ENCODE results near the gene QRFPR. TPM values are rescaled to one million over a fixed set of nuclear protein-coding genes. Genes with fewer than 3 reads are reported as not detected.
"Not testable (repeated sequence)": the region's sequence is repeated elsewhere in the genome, so short reads cannot be mapped to it uniquely, and the experiment has no call there.

The QRFPR gene
- 1 to 10 TPM in 3 of 4 donors, under 1 TPM in 1; 0.90 to 1.8 (median 1.8) TPM for polyA plus RNA-seq (ENCODE audit: insufficient read length in 4 of 4)

DNA sequence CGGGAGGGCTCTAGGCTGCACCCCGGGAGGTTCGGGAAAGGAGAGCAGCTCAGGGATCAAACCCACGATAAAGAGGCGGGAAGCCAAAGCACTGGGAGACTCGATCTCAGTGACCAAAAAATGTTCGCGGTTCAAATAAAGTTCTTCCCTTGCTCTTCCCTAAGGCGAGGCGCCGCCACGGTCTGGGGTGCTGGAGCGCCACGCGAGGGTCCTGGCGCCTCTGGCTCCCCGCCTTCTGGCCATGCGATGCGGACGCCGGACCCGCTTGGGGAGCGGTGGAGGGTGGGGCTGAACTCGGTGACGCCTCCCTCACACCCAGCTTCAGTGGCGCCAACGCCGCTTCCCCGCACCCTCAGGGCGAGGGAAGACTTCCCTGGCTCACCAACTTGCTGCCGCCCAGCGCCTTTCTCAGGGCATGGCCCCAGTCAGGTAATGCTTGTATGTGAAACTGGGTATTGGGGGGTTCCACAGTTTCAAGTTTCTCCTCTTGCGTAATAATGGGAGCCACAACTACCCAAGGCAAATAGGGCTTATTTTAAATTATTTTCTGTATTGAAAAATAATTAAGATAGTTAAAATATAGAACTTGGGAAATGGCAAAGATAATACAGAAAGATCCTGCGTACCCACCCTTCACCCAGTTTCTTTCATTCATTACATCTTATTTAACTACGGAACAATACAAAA, at the start of gene QRFPR:
Gene QRFPR, minus strand, starts transcription at position 243 of the 687 bp plus-strand sequence. CDS start 371 bp downstream, outside the sequence.
- DNase-seq (ENCODE audit: low read depth in 4 of 4, low spot score in 2 of 4) = no peak

DNA sequence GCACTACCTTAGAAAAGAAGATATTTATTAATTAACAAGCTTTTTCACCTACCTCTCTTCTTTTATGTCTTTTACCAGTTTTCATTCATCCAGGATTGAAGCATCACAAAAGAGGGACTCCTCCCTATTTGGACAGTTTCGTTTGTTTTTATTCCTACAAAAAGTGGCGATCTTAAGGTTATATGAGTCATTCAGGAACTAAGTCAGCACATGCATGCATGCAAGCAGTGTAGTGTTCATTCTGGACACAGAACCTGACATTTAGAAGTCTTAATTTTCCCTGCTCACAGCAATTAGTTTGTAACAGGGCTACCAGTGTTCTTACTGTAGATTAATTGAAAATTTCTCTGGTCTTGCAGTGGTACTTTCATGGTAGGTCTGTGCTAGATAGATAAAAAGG, 47.9 kb upstream of the QRFPR start:
- no peak for DNase-seq (ENCODE audit: low read depth in 4 of 4, low spot score in 2 of 4)

DNA sequence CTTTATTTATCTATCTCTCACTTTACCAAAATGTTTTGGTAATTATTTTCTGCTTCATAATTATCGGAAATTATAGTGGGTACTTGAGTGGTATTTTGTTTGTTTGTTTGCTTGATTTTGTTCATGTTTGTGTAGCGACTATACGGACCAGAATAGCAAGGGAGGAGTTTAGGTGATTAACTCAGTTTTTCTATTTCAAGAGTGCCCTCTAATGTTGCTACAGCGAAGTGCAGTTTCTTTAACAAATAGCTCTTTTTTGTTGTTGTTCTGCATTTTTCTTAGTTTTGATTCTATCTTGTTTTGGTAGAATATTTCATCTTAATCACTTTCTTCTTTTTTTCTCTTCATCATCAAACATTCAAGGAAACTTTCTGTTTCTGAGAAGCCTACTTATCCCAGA, 40.8 kb upstream of the QRFPR start:
- DNase-seq (ENCODE audit: low read depth in 4 of 4, low spot score in 2 of 4) = no peak

DNA sequence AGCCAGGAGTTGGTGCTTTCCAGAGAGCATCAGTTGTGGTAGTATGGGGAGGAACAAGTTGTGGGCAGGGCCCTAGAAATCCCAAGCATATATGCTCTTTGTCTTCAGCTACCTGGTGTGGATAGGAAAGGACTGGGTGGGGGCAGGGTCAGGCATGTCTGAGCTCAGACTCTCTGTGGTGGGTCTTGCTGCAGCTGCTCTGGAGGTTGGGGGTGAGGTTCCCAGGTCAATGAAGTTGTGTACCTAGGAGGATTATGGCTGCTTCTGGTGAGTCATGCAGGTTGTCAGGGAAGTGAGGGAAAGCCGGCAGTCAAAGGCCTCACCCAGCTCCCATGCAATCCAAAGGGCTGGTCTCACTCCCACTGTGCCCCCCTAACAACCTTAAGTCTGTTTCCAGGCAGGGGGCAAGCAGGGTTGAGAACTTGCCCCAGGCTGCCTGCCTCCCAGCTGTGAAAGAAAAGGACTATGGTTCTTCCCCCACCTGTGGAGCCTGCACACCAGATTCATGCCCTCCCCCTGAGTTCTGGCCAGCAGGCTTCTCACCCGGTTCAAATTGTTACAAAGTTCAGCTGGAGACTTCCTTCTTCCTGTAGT, 30.4 kb upstream of the QRFPR start:
- DNase-seq (ENCODE audit: low read depth in 4 of 4, low spot score in 2 of 4) = no peak

DNA sequence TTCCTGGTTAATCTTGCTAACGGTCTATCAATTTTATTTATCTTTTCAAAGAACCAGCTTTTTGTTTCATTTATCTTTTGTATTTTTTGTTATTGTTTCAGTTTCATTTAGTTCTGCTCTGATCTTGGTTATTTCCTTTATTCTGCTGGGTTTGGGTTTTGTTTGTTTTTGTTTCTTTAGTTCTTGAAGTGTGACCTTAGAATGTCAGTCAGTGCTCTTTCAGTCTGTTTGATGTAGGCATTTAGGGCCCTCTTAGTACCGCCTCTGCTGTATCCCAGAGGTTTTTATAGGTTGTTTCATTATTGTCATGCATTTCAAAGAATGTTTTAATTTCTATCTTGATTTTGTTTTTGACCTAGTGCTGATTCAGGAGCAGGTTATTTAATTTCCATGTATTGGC, 27.7 kb upstream of the QRFPR start:
- DNase-seq (ENCODE audit: low read depth in 4 of 4, low spot score in 2 of 4) = not testable (repeated sequence)

DNA sequence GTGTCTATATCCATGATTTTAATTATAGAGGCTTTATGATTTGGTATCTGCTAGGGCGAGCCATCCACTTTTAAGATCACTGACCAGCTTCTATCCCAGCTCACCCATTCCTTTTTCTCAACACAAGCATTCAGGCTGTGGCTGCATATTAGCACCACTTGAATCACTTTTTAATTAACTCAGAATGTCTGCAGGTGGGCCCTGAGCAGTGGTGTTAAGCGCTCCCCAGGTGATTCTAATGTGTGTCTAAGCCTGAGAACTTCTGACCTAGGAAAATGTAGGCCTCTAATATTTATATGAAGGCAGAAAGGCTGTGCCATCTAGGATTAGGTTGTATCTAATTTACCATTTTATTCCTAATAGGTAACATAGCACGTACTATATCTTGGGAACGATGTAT, 19.8 kb upstream of the QRFPR start:
- DNase-seq (ENCODE audit: low read depth in 4 of 4, low spot score in 2 of 4) = no peak

DNA sequence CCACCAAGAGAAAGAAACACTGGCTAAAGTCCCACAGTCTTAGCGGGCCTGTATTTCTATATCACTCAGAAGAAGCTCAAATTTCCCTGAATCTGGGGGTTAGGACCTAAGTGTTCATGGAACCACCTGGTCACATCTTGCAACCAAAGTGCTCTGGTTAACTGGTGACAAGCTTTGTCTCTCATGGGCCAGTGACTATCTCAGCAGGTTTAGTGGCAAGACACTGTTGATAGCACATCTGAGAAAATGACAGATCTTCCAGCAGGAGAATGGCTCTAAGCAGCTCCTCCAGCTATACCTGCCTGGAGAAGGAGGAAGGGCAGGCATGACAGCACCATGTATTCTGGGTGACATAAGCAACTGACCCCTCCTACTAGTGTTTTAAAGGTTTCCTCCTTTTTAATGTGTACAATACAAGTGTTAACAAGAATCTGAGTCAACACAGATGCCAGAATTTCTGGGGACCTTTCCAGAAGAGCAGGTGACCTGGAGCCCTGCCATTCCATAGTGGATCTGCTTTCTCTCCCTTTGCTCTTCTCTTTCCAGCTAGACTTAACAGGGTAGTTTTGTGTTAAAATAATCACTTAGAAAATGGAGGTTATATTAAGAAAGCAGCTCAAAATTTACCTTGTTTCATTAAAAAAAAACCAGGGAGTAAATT, 17.3 kb upstream of the QRFPR start:
- no peak for DNase-seq (ENCODE audit: low read depth in 4 of 4, low spot score in 2 of 4)

DNA sequence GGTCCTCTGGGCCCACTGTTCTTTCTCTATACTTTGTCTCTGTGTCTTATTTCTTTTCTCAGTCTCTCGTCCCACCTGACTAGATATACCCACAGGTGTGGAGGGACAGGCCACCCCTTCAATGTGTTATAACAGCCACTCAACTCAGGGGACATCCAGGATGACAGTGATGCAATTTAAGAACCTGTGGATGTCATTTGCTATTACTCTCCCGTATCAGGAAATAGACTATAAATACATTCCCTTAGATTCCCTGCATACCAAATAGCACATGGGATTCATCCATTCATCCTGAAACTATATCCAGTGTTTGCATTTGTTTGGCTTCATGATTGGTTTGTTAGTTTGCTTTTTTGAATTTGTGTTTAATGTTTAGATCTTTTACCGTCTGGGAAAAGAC, 16.6 kb upstream of the QRFPR start:
- no peak for DNase-seq (ENCODE audit: low read depth in 4 of 4, low spot score in 2 of 4)

DNA sequence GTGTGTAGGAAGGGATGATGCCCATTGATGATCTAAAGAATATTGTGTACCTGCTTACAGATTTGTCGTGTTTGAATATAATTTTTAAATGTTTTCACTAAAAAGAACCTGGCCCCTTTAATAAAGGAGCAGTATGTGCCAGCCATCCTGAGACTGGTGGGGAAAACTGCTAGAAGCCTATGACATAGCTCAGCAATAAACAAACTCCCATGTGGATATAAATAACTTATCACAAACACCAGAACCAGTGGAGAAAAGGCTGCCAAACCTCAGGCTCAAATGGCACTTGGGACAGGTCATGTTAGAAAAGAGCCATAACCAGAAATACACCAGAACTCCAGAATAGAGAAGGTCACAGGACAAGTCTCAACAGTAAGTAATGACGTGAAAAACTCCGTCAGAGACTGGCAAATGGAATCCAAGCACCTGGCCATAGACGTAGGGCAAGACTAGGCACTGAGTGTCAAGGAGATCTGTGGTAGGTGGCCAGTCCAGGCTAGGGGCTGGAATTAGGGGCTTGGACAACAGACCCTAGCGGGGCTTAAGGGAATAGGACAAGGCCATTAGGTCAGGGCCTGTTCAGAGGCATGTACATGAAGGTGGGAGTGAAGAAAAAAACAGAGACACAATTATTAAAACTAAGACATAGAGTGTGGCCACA, 11.7 kb upstream of the QRFPR start:
- DNase-seq (ENCODE audit: low read depth in 4 of 4, low spot score in 2 of 4) = no peak

DNA sequence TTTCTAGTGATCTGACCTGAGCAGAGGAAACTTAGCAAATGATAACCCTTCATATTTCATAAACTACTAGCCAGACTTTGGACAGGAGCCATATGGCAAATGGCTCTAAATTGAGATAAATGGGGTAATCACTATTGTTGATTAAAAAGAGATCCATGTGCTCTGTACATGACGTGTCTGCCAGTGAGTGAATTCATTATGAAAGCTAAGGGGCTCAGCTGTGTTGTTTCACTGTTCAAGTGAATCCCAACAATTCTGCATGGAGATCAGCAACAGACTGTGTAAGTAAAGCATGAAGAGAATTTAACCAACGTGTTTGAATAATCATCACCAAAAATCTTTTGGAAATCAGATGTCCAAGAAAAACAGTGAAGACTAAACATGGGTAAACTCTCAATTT, 9.5 kb upstream of the QRFPR start:
- DNase-seq (ENCODE audit: low read depth in 4 of 4, low spot score in 2 of 4) = no peak

DNA sequence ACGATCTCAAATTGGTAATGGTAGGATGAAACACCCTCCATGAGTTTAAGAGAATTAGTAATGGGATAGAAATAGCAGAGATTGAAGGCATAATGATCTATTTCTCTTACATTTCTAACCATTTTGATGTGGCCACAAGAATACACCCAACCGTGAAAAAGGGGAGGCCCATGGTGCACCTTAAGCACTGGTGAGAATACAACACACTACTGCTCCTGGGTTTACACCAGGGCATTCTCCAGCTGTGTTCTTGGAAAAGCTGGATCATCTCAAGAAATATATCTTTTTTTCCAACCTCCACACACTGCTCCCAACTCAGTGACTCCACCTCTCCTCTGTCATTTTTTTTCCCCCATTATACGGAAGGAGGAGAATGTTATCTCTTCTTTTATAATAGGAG, 1.5 kb downstream of the QRFPR start:
- DNase-seq (ENCODE audit: low read depth in 4 of 4, low spot score in 2 of 4) = no peak

DNA sequence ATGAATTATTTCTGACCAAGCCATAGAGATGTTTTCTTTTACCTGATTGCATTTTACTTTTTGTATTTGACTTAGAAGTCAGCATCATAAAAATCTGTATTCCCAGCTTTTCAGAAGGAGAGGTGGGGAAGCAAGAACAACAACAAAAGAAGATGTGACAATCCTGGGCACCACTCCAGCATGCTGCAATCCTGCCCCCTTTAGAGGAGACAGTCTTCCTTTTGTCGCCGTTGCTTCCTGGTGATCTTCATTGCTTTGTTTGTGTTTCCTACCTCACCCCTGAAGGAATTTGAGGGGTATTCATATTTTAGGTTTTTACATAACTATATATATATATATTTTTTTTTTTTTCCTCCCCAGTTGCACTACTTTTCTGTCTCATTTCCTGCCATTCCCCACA, 3.7 kb downstream of the QRFPR start:
- no peak for DNase-seq (ENCODE audit: low read depth in 4 of 4, low spot score in 2 of 4)

DNA sequence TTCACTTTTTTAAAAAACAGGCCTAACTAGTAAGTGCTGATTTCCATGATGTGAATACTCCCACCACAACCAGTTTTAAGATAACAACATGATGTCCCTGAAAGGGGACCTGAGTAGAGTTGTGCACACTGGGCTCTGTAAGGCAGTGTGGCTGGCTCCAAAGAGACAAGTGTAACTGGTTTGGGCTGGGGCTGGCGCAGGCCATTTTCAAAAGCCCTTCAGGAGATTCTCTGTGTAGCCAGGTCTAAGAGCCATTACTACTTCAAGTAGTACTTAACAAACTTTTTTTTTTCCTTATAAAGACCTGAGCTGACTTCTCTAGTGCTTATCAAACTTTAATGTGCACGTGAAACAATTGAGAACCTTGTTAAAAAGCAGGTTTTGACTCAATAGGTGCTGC, 4.3 kb downstream of the QRFPR start:
- DNase-seq (ENCODE audit: low read depth in 4 of 4, low spot score in 2 of 4) = no peak

DNA sequence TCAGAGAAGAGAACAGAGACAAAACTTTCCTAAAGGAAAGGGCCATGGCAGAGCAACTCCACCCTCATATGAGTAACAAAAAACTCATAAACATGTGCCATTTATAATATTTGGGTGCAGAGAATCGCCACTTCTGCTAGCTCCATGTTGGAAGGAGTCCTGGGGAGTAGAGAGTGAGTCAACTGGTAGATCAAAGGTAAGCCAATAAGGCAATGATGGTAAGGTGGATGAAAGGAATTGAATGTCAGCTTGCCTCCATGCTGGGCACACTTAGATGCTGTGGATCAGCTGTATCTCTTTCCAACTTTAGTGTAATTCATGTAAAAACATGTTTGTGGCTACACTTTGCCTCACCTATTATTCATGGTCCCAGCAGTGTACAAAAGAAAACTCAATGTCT, 4.7 kb downstream of the QRFPR start:
- DNase-seq (ENCODE audit: low read depth in 4 of 4, low spot score in 2 of 4) = no peak

DNA sequence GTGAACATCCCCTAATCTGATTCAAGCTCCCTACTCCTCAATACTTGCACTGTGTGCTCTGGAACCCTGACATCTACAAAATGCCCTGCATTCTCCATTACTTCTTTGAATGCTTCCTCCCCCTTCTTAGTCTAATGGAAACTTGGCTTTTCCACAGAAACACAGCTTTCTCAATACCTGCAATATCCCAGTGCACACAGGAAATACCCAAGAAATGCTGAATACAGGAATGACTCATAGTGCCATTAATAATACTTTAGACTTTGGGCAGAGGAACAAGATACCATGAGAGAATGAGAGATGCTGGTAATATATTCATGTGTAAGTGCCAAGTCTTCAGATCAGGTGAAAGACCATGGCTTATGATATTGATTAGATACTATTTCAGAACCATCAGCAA, 5.6 kb downstream of the QRFPR start:
- no peak for DNase-seq (ENCODE audit: low read depth in 4 of 4, low spot score in 2 of 4)

DNA sequence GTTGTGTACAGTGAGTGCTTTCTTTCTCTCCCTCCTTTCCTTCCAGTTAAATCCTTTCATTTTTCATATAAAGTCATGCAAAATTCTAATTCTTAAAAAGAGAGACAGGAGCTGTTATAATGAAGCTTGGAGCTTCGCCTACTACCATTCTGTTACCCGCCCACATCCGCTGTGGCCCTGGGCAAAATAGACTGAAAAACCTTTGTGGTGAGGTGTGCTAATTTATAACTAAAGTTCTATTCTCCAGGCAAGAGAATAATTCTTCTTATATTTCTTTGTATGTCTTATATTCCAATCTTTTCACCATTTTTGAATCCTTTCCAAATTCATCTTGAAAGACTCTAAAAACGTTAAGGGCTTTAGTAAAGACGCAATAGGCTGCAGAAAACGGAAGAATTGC, 7.0 kb downstream of the QRFPR start:
- no peak for DNase-seq (ENCODE audit: low read depth in 4 of 4, low spot score in 2 of 4)

DNA sequence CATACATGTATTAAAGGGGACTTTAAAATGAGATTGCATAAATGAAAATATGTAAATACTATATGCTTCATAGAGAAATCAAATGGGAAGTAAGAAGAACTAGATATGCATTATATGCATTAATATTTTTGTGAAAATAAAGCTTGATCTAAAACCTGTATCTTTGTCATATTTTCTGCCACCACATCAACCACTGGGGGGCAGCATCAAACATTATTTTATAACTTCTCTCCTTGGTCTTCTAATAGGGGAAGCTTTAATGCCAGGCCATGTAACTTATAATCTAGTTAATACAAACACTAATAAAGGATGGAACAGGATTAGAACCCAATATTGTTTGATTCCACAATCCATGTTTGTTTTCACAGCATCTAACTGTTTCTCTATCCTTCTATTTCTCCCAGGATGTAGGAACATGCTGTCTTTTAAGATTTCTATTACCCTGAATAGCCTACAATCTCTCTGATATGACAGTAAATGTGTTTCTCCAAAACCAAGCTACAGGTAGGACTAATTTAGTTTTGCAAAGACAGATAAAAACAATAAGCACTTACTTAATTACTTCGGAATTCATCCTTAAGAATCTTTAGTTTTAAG, 10.0 kb downstream of the QRFPR start:
- no peak for DNase-seq (ENCODE audit: low read depth in 4 of 4, low spot score in 2 of 4)

DNA sequence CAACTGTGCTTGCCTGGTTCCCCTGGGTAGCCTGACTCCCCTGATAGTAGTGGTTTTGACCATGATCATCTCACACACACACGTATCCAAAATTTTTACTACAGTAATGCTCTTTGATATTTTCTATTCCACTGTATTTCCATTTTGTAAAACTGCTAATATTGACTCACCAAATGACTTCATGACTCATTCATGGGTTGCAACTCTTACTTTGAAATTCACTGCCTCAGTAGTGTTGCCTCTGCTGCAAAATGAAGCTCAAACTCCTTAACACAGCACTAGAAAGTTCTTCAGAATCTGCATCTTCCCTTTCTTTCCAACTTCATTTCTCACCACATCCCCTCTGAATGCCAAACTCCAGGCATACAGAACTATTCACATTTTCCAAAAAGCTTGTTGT, 20.3 kb downstream of the QRFPR start:
- no peak for DNase-seq (ENCODE audit: low read depth in 4 of 4, low spot score in 2 of 4)

DNA sequence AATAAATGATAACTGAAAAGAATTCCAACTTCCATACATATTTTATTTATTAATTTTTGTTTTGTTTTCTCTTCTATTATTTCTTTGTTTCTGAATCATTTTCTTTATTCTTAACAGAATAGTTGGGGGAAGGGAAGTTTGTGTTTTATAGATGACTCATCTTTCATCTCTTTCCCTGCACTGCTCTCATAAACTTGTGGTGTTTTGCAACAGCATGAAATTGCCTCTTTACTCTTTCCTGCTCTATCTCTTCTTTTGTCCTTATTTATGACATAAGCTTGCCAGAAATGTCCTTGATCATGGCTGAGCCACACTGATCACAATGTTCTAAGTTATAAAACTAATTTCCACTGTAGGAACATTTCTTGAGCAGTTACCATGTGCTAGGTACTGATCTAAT, 22.3 kb downstream of the QRFPR start:
- DNase-seq (ENCODE audit: low read depth in 4 of 4, low spot score in 2 of 4) = no peak

DNA sequence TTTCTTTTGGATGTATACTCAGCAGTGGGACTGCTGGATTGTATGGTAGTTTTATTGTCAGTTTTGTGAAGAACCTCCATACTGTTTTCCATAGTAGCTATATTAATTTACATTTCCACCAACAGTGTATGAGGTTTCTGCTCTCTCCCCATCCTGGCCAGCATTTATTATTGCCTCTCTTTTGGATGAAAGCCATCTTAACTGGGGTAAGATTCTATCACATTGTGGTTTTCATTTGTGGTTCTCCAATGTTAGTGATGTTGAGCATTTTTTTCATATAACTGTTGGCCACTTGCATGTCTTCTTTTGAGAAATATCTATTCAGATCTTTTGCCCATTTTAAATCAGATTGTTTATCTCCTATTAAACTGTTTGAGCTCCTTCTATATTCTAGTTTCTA, 27.6 kb downstream of the QRFPR start:
- DNase-seq (ENCODE audit: low read depth in 4 of 4, low spot score in 2 of 4) = no peak

DNA sequence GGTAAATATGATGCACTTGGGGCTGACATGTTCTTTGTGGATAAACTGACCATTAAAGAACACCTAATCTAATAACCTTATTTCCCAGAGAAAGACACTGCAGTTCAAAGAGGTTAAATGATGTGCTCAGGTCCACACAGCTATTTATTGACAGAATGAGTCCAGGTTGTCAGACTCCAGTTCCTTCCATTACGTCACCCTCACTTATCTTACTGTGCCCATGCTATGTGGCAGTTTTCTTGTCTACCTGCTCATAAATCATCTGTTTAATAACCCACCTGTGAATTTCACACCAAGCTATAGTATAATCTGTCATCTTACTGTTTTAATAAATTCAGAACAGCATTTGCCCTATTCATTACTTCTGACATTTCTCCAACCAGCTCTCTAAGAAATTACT, 36.7 kb downstream of the QRFPR start:
- DNase-seq (ENCODE audit: low read depth in 4 of 4, low spot score in 2 of 4) = no peak

Measured in left renal cortex interstitium (tissue), 4 donors.